GM21360 (cell line): ENCODE results near the gene FANCI.
"Not testable (repeated sequence)": the region's sequence is repeated elsewhere in the genome, so short reads cannot be mapped to it uniquely, and the experiment has no call there.

ENCODE experiments used
- ATAC-seq: cut with Tn5 transposase; IDR thresholded peaks from one replicate; pipeline ENCODE4 v1.9.1; 2021; ENCODE audit warnings: mild to moderate bottlenecking, moderate library complexity; ENCODE audit not compliant: unreplicated experiment

The FANCI gene

GRCh38 chr15:89221543-89221942 is 22.2 kb upstream of the FANCI start, which contains the start of gene RLBP1:
RLBP1 (minus strand) TSS chr15:89221579; CDS start chr15:89218975, 2,604 bp downstream.
- ATAC-seq: no peak

- no peak for ATAC-seq
Observed at GRCh38 chr15:89225588-89225987, 18.2 kb upstream of the FANCI start.

GRCh38 chr15:89226359-89227221 is 17.2 kb upstream of the FANCI start:
- no peak for ATAC-seq

- ATAC-seq: no peak
Observed at GRCh38 chr15:89227425-89227824, 16.4 kb upstream of the FANCI start.

- no peak for ATAC-seq
Observed at GRCh38 chr15:89230277-89230676, 13.5 kb upstream of the FANCI start.

DNA sequence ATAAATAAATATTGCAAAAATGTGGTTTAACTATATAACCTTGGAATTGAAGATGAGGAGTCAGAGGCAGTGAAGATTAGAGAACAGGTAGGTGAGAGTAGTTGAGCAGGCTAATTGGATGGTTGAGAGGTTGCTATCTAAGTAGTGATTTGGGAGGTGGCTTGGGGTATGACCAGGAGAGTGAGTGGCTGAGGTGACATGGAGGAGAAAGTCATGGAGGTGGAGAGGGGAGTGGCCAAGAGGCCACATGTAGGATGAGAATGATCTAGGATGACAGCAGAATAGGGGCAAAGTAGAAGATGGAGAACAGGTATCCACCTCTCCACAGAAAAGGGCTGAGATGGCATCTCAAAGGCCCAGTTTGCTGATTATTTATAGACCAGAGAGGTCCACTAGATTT is 11.9 kb upstream of the FANCI start:
- ATAC-seq: no peak

DNA sequence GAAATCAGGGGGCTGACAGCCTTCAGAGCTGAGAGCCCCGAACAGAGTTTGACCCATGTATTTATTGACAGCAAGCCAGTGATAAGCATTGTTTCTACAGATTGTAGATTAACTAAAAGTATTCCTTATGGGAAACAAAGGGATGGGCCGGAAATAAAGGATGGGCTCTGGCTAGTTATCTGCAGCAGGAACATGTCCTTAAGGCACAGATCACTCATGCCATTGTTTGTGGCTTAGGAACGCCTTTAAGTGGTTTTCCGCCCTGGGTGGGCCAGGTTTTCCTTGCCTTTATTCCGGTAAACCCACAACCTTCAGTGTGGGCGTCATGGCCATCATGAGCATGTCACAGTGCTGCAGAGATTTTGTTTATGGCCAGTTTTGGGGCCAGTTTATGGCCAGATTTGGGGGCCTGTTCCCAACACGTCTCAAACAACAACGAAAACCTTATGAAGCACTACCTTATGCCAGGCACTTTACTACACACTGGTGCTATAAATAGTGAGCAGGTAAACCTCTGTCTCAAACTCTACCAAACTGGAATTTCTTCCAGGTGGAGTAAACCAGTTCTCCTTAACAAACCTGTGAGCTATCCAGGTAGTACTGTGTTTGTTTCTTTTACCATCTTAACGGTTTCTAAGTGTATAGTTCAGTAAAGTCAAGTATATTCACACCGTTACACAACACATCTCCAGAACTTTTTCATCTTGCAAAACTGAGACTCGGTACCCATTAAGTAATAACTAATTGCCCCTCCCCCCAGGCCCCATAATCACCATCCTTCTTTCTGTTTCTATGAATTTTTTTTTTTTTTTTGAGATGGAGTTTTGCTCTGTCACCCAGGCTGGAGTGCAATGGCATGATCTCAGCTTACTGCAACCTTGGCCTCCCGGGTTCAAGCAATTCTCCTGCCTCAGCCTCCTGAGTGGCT is 3.6 kb upstream of the FANCI start:
- not testable (repeated sequence) for ATAC-seq

- ATAC-seq: no peak
Observed at GRCh38 chr15:89243046-89243690, 611 bp upstream of the FANCI start.

- no peak for ATAC-seq
Observed at GRCh38 chr15:89244574-89244903, 760 bp downstream of the FANCI start.

DNA sequence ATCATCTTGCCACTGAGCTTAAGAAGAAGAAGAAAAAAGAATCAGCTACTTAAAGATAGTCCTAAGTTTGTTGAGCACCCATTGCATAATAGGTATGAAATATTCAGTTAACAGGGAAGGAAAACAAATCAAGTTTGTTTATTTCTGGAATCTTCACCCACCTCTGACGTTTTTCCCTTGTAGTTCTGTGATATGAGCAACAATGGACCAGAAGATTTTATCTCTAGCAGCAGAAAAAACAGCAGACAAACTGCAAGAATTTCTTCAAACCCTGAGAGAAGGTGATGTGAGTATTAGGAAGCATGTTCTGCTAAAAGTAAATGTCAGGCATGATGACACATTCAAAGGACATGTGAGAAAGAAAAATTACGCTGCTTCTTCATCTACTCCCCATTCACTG is 3.7 kb downstream of the FANCI start:
- ATAC-seq: no peak

- ATAC-seq: no peak
Observed at GRCh38 chr15:89248584-89248983, 4.8 kb downstream of the FANCI start.

- ATAC-seq: not testable (repeated sequence)
Observed at GRCh38 chr15:89250142-89250541, 6.4 kb downstream of the FANCI start.

- ATAC-seq: not testable (repeated sequence)
Observed at GRCh38 chr15:89277281-89277680, 33.5 kb downstream of the FANCI start.

- no peak for ATAC-seq
Observed at GRCh38 chr15:89278307-89278706, 34.5 kb downstream of the FANCI start.

- ATAC-seq: no peak
Observed at GRCh38 chr15:89282631-89283030, 38.9 kb downstream of the FANCI start.

GRCh38 chr15:89283201-89283600 is 39.4 kb downstream of the FANCI start:
- ATAC-seq: no peak

DNA sequence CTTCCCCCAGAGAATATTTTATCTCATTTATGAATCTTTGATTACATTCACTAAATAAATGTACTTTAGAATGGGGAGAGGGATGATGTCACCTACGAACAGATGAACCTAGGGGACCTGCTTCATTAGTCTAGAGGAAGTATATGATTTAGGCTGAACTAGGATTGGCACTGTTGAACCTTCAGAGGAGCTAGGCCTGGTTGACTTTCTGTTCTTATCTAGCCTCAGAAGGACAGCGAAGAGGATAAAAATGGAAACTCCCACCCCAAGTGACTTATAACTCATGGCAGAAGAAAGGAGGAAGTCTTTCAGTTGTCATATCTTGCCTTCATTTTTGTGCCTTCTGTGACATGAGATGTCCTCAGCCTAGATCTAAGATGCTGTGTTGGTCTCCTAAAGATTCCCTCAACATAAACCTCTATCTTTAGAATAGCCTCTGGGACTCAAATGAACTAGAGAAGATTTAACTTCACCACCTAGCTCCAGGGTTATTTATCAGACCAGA is 48.2 kb downstream of the FANCI start:
- no peak for ATAC-seq

DNA sequence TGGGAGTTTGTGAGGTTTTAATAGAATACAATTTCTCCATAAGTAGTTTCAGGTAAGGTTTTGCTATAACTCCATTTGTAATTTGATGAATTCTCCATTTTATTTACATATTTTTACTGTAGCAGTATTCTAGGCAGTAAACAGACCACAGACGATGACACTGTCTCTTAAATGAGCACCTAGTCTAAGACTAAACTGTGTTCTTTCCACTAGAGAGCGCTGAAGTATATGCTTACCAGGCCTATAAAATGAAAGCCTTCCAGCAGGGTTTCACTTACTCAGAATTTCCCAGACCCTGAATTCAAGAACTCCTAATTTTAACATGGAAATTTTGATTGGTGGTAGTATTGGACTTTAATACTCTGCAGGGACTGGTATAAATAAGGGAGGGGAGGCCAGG is 49.2 kb downstream of the FANCI start:
- no peak for ATAC-seq

- ATAC-seq: no peak
Observed at GRCh38 chr15:89299896-89300295, 56.1 kb downstream of the FANCI start.

DNA sequence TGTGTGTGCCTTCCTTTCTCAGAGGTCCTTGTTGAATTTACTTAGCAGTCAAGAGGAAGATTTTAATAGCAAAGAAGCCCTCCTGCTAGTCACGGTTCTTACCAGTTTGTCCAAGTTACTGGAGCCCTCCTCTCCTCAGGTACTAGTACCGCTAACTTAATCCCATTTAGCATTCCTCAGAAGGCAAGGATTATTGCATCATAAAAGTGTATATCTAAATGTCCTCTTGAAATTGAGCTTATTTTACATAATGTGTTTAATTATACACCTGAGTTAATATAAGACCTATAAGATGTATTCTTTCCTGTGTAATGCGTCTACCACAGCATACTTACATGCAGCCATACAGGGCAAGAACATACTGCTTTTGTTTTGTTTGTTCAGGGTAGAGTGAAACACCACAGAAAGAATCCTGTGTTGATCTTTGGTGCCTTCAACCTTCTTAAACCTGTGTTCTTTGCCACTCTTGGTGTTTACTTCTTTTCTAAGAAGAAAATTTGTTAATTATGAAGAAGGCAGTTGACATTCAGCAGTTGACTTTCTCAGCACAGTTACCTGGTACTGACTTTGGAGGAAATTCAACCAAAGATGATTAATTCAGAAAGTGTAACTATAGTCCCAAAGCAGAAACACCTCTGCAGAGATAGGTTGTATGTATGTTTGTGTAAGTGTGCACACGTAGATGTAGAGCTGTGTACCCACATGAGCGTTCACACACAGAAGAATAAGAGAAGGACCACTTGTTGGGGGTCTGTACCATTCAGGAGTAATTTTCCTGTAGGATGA is 57.7 kb downstream of the FANCI start:
- no peak for ATAC-seq
